ENCODE measurements around the gene CIP2A. TPM values are rescaled to one million over a fixed set of nuclear protein-coding genes. Genes with fewer than 3 reads are reported as not detected.

CIP2A gene
- total RNA-seq, 1 donor from 2014 or later = 5.7 TPM

- Mint-ChIP-seq H3K36me3 (ENCODE audit: low read depth) (no peaks in the 10 kb centered on the region), H3K4me3 (ENCODE audit: unreplicated experiment) (no peak overlapping the region), H3K27me3 (ENCODE audit: low read depth) (no peaks in the 10 kb centered on the region), H3K27ac (ENCODE audit: unreplicated experiment) (no peak overlapping the region), H3K9me3 (ENCODE audit: low read depth) (no peaks in the 10 kb centered on the region), H3K4me1 (ENCODE audit: low read depth) (peaks cover 9% of the 10 kb centered on the region)
- no peak for DNase-seq (ENCODE audit: low spot score)
- TF ChIP-seq, protein P1, sequence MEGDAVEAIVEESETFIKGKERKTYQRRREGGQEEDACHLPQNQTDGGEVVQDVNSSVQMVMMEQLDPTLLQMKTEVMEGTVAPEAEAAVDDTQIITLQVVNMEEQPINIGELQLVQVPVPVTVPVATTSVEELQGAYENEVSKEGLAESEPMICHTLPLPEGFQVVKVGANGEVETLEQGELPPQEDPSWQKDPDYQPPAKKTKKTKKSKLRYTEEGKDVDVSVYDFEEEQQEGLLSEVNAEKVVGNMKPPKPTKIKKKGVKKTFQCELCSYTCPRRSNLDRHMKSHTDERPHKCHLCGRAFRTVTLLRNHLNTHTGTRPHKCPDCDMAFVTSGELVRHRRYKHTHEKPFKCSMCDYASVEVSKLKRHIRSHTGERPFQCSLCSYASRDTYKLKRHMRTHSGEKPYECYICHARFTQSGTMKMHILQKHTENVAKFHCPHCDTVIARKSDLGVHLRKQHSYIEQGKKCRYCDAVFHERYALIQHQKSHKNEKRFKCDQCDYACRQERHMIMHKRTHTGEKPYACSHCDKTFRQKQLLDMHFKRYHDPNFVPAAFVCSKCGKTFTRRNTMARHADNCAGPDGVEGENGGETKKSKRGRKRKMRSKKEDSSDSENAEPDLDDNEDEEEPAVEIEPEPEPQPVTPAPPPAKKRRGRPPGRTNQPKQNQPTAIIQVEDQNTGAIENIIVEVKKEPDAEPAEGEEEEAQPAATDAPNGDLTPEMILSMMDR (IDR thresholded peaks at IDR 0.05) = no peak
Observed at GRCh38 chr3:108602935-108603294, 13.7 kb upstream of the CIP2A start.

GRCh38 chr3:108602249-108602934, 13.2 kb upstream of the CIP2A start:
- no peak for DNase-seq (ENCODE audit: low spot score)
- Mint-ChIP-seq H3K4me1 (ENCODE audit: low read depth) (peaks cover 9% of the 10 kb centered on the region), H3K27ac (ENCODE audit: unreplicated experiment) (no peak overlapping the region), H3K36me3 (ENCODE audit: low read depth) (no peaks in the 10 kb centered on the region), H3K27me3 (ENCODE audit: low read depth) (no peaks in the 10 kb centered on the region), H3K9me3 (ENCODE audit: low read depth) (no peaks in the 10 kb centered on the region), H3K4me3 (ENCODE audit: unreplicated experiment) (no peak overlapping the region)
- TF ChIP-seq, protein P1 (IDR thresholded peaks at IDR 0.05) = no peak

DNA sequence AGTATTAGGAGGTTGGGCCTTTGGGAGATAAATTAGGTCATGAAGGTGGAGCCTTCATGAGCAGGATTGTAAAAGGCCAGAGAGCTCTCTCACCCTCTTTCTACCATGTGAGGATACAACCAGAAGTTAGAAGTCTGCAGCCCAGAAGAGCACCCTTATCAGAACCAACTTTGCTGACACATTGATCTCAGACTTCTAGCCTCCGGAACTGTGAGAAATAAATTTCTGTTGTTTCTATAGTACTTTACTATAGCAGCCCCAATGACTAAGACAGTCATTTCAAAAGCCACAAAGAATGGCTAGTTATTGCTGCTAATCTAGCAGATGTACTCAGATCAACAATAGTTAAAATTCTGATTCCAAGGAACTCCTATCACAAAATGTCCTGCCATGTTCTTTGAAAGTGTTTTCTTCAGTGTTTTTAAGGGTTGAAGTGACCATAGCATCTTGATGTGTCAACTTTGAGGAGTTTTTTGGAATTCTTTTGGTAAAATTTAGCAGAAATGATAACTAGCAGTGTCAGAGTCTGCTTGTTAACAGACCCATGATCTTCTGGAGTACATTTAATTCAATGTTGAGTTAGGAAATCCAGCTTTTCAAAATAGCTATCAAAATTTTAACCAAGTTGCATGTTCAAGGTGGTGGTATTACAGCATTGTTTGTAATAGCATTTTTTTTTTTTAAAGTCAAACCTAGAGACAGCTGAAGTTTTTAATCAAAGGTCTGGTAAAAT, 10.6 kb upstream of the CIP2A start:
- H3K4me3 Mint-ChIP-seq (ENCODE audit: unreplicated experiment) = no peak overlapping the region
- H3K27me3 Mint-ChIP-seq (ENCODE audit: low read depth) = no peaks in the 10 kb centered on the region
- H3K9me3 Mint-ChIP-seq (ENCODE audit: low read depth) = no peaks in the 10 kb centered on the region
- DNase-seq (ENCODE audit: low spot score) = no peak
- H3K27ac Mint-ChIP-seq (ENCODE audit: unreplicated experiment) = no peak overlapping the region
- H3K36me3 Mint-ChIP-seq (ENCODE audit: low read depth) = no peaks in the 10 kb centered on the region
- peaks cover 9% of the 10 kb centered on the region for H3K4me1 Mint-ChIP-seq (ENCODE audit: low read depth)
- TF ChIP-seq, protein P1 (IDR thresholded peaks at IDR 0.05) = no peak

GRCh38 chr3:108598375-108598774, 9.1 kb upstream of the CIP2A start:
- H3K36me3 Mint-ChIP-seq (ENCODE audit: low read depth) = no peaks in the 10 kb centered on the region
- no peak overlapping the region for H3K27ac Mint-ChIP-seq (ENCODE audit: unreplicated experiment)
- no peaks in the 10 kb centered on the region for H3K9me3 Mint-ChIP-seq (ENCODE audit: low read depth)

GRCh38 chr3:108595321-108595720, 6.1 kb upstream of the CIP2A start:
- Mint-ChIP-seq H3K27ac (ENCODE audit: unreplicated experiment) (no peak overlapping the region), H3K36me3 (ENCODE audit: low read depth) (no peaks in the 10 kb centered on the region)

More at GRCh38 chr3:108598375-108598774, 9.1 kb upstream of the CIP2A start:
- H3K4me3 Mint-ChIP-seq (ENCODE audit: unreplicated experiment) = no peak overlapping the region
- TF ChIP-seq, protein P1 (IDR thresholded peaks at IDR 0.05) = no peak
- no peaks in the 10 kb centered on the region for H3K27me3 Mint-ChIP-seq (ENCODE audit: low read depth)
- no peak for DNase-seq (ENCODE audit: low spot score)
- H3K4me1 Mint-ChIP-seq (ENCODE audit: low read depth) = peaks cover 2% of the 10 kb centered on the region

More at GRCh38 chr3:108595321-108595720, 6.1 kb upstream of the CIP2A start:
- Mint-ChIP-seq H3K4me3 (ENCODE audit: unreplicated experiment) (no peak overlapping the region), H3K9me3 (ENCODE audit: low read depth) (no peaks in the 10 kb centered on the region), H3K27me3 (ENCODE audit: low read depth) (no peaks in the 10 kb centered on the region), H3K4me1 (ENCODE audit: low read depth) (peaks cover 12% of the 10 kb centered on the region)
- DNase-seq (ENCODE audit: low spot score) = no peak
- TF ChIP-seq, protein P1 (IDR thresholded peaks at IDR 0.05) = no peak
